GM21619 (cell line): ENCODE results near the gene TSPEAR.

Experiments used
- ATAC-seq: cut with Tn5 transposase; IDR thresholded peaks from one replicate; pipeline ENCODE4 v1.9.1; 2021; ENCODE audit not compliant: unreplicated experiment

Gene TSPEAR

DNA sequence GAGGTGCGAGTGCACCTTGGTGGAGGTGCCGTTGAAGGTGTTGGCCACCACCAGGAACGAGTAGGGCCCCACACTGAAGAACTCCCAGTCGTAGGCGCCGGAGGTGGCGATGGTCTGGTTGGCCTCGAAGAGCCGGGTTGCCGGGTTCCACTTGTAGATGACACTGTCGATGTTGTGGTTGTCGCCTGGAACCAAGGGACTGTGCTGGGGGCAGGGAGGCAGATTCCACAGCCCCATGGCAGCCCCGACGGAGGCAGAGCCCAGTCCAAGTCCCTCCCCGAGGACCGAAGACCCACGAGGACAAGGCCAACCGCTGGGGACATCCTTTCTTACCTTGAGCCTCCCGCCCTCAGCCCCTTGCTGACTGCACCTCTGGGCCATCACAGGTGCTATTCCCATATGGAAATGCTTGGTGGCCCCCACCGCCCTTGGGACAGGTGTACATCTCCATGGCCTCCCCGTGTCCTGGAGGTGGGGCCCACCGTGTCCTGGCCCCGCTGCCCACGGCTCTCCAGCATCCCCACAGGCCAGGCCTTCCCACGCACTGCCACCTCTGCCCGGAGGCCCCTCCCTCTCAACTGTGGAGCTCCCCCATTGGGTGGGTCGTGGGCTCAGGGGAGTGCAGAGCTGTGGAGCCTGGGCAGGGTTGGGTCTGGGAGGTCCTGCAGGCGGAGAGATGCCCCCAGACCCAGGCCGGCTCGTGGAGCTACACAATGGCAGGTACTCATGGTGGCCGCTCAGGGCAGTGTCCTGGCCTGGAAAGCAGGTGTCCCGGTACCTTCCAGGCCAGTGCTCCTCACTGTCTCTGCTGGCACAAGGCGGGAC, 189.2 kb downstream of the TSPEAR start:
- ATAC-seq, result no peak

- ATAC-seq, result no peak
Observed at GRCh38 chr21:44521301-44521927, 190.0 kb downstream of the TSPEAR start.

DNA sequence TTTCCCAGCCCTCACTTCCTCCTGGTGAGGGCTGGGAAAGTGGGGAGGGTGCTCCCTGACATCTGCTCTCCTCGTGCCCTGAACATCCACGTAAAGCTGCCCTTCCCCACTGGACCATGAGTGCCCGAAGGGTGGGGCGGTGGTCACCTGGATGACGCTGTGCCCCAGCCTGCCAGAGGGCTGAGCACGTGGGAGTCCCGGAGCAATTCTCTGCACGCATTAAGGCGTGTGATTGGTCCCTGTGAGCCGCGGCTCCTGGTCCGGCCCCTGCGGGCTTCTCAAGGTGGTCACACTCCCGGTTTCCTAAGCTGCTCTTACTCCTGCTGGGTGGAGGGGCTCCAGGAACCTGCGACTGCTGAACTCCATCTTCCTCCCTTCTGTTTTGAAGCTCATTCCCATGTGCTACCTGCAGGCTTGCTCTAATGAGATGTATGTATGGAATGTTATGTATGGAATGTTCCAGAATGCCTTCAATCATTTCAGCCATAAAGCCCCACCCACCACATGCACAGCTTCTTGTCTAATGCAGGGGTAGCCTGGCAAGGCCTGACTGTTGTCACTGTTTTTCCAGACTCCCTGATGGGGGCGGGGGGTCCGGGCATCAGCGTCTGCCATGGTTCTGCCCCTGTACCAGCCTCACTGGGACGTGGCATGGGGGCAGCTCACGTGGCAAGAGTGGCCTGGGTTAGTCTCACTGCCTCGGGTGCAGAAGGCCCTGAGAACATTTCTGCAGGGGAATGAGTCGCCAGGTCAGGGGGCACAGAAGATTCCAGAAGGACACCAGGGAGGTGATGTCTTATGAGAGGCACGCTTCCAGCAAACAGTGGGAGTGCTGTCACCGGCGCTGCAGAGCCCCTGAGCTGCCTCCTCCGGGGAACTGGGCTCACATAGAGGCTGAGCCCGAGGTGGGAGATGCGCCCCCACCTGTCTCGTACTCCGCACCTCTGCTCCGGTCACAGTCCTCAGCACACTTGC, 190.8 kb downstream of the TSPEAR start:
- ATAC-seq, result no peak

GRCh38 chr21:44519346-44520325, 191.7 kb downstream of the TSPEAR start:
- ATAC-seq, result no peak

DNA sequence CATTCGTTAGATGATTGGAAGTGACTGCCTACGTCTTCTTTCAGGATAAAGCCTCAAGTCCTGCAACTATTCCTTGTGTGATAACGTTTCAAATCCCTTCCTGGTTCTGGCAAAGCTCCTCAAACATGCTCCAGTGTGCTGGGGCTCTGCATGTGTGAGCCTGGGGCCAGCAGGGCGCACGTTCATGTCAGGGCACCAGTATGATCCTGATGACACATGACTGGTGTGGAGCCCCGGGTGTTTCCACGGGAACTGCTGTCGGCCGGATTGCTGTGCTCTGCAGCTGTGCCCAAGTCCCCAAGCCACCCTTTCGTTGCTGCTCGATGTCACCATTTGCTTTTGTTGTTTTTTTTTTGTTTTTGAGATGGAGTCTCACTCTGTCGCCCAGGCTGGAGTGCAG, 192.7 kb downstream of the TSPEAR start:
- ATAC-seq, result no peak

DNA sequence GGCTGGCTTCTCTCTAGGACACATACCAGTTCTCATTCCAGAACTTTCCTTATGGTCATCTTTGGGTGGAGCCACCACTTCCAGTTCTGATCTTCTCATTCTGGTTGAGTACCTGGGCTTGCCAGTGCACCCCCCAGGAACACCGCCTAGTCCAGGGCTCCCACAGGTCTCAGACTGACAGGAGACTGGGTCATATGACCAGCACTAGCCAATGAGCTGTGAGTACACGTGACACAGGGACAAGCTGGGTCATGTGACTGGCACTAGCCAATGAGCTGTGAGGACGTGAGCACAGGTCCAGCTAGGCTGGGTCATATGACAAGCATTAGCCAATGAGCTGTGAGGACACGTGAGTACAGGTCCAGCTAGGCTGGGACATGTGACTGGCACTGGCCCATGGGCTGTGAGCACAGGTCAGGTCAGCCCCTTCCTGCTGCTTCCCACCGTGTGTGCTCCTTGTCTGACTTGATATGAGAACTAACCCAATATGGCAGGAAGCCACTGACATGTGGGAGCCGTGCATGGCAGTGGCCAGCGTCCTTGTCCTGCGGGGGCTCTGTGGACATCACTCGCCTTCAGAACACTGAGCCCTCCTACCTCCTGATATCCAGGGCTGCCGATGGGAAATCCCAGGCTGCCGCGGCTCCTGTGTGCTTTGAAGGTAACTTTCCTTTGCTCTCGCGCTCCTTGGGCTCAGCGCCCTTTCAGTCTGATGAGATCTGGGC, 194.0 kb downstream of the TSPEAR start:
- no peak for ATAC-seq

DNA sequence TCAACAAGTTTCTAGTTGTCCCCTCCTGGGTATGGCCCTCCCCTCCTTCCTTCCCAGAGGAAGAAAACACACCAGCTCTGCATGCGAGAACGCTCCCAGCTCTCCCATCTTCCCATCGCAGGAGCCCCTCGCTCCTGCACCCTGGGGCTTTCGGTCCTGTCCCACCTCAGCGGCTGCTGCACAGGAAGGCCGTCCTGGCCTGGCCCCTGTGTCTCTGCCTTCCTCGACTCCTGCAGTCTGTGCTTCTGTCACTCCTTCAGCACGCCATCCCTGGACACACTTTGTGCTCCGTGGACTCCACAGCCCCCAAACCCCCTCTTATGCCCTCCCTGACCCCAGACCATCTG, 194.6 kb downstream of the TSPEAR start:
- no peak for ATAC-seq

DNA sequence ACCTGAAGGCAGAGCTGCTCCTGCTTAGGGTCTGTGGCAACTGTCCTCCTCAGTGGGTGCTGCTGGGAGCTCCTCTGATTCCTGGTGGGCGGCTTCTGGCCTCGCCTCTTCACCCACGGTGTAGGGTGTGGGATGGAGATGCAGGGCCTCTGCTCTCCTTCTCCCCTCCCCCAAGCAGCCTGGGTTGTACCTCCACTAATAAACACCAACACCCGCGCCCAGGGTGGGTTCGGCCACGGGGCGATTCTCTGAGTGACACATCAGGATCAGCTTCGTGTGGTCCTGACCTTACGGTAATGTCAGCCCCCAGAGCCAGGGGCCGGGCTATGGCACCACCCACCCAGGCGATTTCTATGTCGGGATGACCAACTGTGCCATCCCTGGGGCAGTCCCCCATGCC, 195.0 kb downstream of the TSPEAR start:
- no peak for ATAC-seq

- no peak for ATAC-seq
Observed at GRCh38 chr21:44515359-44516165, 195.8 kb downstream of the TSPEAR start.

DNA sequence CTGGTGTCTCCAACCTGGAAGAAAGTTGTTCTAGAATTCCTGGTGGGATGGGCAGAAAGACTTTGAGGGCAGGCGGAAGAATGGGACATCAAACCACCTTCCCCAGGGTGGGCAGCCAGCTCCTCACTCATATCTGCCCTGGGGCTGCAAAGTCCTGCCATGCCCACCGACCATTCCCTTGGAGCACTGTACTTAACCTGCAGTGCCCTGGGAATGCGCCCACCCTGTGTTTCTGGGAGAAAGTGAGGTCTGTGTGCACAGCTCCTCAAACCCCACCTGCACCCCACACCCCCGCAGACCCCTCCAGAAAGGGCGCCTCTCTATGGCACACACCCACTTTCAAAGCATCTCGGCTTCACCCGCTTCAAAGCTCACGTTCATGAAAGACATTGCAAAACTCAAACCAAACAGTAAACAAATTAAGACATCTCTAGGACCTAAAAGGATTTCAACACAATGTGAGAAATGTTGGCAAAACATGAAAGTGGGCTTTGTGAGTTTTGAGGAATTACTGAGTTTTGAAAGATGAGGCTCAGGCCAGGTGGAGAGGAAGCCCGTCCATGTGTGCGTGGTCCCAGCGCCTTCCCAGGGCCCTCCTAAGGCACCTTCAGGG, 196.5 kb downstream of the TSPEAR start:
- ATAC-seq, result no peak

- no peak for ATAC-seq
Observed at GRCh38 chr21:44514218-44514520, 197.2 kb downstream of the TSPEAR start.

- no peak for ATAC-seq
Observed at GRCh38 chr21:44513389-44514217, 197.8 kb downstream of the TSPEAR start.

GRCh38 chr21:44512496-44513388, 198.6 kb downstream of the TSPEAR start:
- ATAC-seq, result no peak

- ATAC-seq, result no peak
Observed at GRCh38 chr21:44511938-44512275, 199.5 kb downstream of the TSPEAR start.

DNA sequence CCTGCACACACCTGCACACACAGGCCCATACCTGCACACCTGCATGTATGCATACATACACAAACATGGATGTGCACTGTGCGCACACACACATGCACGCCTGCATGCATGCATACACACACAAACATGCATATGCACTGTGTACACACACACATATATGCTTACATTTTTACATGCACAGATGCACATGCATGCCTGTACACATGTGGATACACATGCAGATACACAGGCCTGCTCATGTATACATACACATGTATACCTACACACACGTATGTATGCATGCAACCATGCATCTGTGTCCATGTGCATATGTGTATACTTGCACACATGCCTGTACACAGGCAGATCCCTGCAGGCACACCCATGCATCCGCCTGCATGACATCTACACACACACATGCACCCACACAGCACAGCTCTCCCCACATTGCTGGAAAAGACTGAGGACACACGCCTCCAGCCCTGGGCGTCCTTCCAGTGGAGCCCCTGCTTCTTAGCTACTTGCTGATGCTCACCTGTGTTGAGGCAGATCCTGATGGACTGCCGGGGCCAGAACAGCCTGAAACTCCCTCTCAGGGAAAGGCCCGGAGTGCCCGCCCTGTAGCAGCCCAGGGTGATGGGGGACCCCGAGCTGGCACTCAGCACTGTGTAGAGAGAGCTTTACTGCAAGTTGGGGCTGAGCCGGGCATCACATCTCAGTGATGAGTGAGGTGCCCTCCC, 200.0 kb downstream of the TSPEAR start:
- no peak for ATAC-seq

- no peak for ATAC-seq
Observed at GRCh38 chr21:44510508-44511218, 200.7 kb downstream of the TSPEAR start.
